Islet precursor cell (in vitro differentiated cells): Measurements from ENCODE around the gene MTREX.
"Not testable (repeated sequence)": the region's sequence is repeated elsewhere in the genome, so short reads cannot be mapped to it uniquely, and the experiment has no call there.

ENCODE experiments used
- DNase-seq: peaks from one replicate; pipeline ENCODE4 v3.0.0-alpha.2; 2018

MTREX gene

GRCh38 chr5:55307383-55308253 is at the start of gene MTREX, which contains the start of gene DHX29:
Gene MTREX, plus strand, starts transcription at chr5:55307989. Its CDS starts 25 bp downstream, at chr5:55308014.
Gene DHX29, minus strand, starts transcription at chr5:55307694. Its CDS starts 121 bp downstream, at chr5:55307573.
- peak; percentile 97 for DNase-seq

DNA sequence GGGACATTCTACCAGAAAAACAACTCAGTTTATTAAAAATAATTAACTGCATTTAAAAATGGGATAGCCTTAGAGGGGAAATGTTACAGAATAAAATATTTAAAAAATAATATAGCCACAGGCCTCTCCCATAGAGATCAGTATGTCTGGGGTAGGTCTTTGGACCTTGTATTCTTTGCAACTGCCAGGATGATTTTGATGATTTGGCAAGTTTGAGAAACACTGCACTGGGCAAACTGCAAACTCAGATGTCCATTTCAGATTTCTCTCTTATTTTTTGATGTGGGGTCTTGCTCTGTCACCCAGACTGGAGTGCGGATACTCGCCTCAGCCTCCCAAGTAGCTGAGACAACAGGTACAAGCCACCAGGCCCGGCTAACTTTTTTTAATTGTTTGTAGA is 49.5 kb upstream of the MTREX start:
- DNase-seq = no peak

- DNase-seq = peak; percentile 75
Measured at GRCh38 chr5:55276771-55277170, 31.0 kb upstream of the MTREX start.

DNA sequence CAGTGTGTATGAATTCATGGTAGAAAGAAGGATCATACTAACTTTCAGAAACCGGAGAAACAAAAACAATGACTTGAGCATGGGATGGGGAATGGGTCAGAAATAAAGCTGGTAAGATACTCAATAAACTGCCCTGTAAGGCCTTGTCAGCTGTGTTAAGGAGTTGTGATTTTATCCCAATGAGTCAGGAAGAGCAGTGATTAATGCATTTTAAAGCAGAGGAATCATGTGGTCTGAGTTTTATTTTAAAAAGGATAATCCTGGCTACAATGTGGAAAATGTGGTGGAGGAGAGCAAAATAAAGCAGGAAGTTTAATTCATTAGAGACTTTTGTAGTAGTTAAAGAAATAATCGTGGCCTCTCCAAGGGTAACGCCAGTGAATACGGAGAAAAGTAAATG is 29.0 kb upstream of the MTREX start:
- no peak for DNase-seq

DNA sequence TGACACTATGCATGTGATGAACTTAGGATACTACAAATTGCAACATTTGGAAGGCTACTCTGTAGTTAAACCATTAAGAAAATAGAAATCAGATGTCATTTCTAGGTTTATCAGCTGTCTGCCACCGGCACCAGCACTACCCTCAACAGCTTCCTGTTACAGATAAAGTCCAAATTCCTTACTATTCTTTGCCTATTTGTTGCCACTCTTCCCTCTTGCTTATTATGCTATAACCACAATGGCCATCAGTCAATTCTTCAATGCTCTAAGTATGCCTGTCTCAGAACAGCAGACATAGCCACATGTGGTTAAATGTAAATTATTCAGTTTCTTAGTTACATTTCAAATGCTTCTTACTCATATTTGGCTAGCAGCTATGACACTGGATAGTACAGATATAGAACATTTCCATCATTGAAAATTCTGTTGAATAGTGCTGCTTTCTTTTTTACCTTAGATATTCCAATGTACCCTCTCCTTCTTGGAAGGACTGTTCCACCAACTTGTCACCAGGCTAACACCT is 21.3 kb upstream of the MTREX start:
- no peak for DNase-seq

GRCh38 chr5:55289808-55290207 is 18.0 kb upstream of the MTREX start:
- DNase-seq = no peak

- no peak for DNase-seq
Measured at GRCh38 chr5:55290991-55291390, 16.8 kb upstream of the MTREX start.

GRCh38 chr5:55294935-55295334 is 12.9 kb upstream of the MTREX start:
- no peak for DNase-seq

GRCh38 chr5:55300890-55301289 is 6.9 kb upstream of the MTREX start:
- DNase-seq = no peak

- DNase-seq = no peak
Measured at GRCh38 chr5:55303238-55303690, 4.5 kb upstream of the MTREX start.

DNA sequence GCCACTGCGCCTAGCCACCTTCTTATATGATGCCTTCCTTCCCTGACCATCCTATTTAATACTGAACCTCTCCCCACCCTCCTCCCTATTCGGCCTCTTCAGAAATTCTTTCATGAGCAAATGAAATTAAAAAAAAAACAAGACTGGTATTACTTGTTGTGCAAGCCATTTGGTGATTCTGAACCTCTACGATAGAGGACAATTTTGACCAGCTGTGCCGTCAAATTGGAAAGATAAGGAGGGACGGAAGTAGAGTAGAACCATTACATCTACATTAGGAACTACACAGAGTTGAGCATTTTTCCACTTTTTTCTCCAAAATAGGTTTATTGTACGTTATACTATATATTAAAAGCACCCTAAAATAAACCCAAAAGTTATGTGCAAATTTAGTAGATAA is 3.2 kb upstream of the MTREX start:
- DNase-seq = no peak

DNA sequence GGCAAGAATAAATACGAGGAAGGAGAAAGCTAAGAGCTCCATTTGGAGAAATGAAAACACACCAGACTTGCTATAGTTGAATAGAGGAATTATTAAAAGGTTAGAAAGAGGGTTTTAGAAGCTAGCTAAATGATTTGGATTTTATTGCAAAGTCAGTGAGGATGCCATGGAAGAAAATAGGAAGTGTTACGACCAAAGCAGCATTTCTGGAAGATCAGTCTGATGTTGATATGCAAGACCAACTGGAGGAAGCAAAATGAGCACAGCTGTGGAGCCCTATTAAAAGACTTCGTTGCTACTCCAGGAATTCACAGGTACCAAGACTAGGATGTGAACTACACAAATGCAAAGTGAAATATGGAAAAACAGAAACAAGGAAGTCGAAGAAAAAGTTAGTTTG is 2.4 kb upstream of the MTREX start:
- DNase-seq = no peak

DNA sequence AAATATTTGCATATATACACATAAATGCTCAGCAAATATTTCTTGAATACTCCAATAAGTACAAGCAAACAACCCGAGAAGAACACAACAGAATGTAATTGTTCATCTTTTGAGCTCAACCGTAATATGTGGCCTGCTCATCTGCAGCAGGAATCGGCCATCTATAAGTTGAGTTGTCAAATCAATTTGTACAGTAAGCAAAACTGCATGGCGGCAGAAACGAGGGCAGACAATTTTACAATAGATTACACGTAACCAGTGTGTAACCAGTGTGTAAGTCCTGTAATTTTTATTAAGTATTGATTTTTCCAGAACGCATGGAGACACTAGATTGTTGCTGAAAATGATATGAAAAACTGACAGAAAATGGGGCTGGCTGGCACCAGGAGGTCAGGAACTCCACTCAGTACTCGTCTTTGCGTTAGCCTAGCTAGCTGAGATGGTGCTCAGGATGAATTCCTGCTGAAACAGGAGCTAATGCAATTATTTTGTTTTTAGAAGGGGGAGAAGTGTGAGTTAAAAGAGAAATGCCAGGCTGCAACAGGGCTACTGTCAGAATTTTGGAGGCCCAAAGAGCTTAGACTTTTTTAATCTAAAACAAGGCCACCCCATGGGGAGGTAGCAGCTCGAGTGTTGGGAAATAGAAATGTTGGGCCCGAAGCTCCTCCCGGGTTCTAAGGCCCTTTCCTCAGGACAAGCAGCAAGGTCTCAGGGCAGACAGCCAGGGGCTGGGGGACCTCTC is 977 bp upstream of the MTREX start:
- DNase-seq = no peak

DNA sequence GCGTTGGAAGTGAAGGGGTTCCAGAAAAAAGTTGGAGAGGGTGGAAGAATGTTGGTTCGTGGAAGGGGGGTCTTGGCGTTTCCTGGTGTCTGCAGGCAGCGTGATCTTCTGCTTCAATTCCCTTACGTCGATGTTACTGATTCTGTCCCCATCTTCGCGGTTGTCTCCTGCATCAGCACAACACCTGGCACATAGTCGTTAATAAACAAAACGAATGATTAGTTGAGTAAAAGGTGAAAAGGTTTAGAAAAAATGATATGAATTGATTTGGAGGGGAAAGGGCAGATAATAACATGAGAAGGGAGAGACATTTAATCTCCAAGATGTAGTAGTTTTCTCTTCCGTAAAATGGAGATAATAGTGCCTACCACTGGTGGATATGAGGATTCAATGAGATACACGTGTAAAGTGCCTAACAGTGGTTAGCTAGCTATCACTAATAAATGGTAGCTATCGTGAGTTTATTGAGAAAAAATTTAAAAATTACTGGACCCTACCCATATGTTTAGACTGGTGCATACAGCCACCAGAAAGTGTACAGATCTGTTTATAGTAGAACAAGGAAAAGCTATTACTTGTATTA is 556 bp downstream of the MTREX start:
- no peak for DNase-seq

- DNase-seq = no peak
Measured at GRCh38 chr5:55313870-55314617, 6.3 kb downstream of the MTREX start.

DNA sequence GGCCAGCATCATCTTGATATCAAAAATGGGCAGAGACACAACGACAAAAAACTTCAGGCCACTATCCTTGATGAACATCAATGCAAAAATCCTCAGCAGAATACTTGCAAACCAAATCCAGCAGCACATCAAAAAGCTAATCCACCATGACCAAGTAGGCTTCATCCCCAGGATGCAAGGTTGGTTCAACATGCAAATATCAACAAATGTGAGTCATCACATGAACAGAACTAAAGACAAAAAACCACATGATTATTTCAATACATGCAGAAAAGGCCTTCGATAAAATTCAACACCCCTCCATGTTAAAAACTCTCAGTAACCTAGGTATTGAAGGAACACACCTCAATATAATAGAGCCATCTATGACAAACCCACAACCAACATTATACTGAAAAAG is 8.5 kb downstream of the MTREX start:
- no peak for DNase-seq

DNA sequence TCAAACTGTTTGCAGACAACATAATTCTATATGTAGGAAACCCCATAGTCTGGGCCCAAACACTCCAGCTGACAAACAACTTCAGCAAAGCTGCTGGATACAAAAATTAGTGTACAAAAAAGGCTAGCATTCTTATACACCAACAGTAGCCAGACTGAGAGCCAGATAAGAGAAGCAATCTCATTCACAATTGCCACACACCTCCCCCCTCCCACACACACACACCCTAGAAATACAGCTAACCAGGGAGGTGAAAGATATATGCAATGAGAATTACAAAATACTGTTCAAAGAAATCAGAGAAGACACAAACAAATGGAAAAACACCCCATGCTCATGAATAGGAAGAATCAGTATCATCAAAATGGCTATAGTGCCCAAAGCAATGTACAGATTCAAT is 9.0 kb downstream of the MTREX start:
- DNase-seq = no peak

DNA sequence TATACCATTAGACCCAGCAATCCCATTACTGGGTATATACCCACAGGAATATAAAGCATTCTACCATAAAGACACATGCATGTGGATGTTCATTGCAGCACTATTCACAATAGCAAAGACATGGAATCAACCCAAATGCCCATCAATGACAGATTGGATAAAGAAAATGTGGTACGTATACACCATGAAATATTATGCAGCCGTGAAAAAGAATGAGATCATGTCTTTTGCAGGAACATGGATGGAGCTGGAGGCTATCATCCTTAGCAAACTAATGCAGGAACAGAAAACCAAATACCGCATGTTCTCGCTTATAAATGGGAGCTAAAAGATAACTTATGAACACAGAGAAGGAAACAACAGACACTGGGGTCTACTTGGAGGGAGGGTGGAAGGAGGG is 10.4 kb downstream of the MTREX start:
- DNase-seq = not testable (repeated sequence)

- no peak for DNase-seq
Measured at GRCh38 chr5:55319491-55319890, 11.7 kb downstream of the MTREX start.

DNA sequence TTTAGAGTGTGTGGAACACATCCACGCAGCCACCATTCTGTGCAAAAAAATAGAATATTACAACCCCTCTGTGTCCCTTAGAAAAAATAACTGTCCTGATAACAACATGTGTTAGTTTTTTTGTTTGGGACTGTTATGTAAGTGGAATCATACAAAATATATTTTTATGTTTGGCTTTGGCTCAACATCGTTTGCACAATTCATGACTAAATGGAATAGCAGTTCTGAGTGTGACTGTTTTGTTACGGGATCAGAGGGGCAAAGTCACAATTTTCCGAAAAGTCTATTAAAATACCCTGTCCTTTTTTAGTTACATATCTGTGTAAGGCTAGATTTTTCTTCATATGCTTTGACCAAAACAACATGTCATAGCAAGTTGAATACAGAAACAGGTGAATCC is 12.8 kb downstream of the MTREX start:
- no peak for DNase-seq

- no peak for DNase-seq
Measured at GRCh38 chr5:55324006-55324405, 16.2 kb downstream of the MTREX start.

DNA sequence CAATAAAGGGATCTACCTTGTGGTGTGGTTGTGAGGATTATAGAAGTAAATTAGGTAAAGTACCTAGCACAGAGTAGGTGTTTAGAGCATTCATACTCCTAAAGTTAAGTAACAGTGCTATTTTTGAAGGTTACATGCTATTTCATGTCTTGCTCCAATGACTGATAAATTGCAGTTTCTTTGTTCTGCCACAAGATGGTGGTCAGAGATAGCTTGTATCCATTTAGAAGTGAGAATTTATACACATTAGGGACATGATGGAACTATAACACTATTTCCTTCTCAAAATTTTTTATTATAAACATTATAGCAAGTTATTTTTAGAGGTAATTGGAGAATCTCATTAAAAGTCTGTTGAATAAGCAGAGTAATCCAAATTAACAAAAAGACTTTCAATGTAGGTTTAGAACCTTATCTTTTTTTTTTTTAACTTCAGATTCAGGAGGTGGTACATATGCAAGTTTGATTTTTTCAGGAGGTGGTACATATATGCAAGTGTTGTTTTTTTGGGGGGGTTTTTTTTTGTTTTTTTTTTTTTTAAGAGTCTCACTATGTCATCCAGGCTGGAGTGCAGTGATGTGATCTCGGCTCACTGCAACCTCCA is 17.1 kb downstream of the MTREX start:
- DNase-seq = no peak
